Testis (tissue), 3 donors: ENCODE data around the gene IL5. TPM values are rescaled to one million over a fixed set of nuclear protein-coding genes. Genes with fewer than 3 reads are reported as not detected.

Source experiments
- DNase-seq: peaks from one replicate; pipeline ENCODE4 v3.0.0-alpha.2; 2019
- H3K27ac ChIP-seq, 2 donors: fragments of 200-600 bp; sonication (generic); one replicate each; pipeline ENCODE4 v1.5.1; 2019
- H3K27me3 ChIP-seq: fragments of 200-600 bp; sonication (generic); one replicate; pipeline ENCODE4 v1.5.1; 2019
- H3K36me3 ChIP-seq: fragments of 200-600 bp; sonication (generic); one replicate; pipeline ENCODE4 v1.5.1; 2017; ENCODE audit warnings: low read depth; ENCODE audit errors: missing control alignments
- H3K4me1 ChIP-seq: fragments of 200-600 bp; sonication (generic); one replicate; pipeline ENCODE4 v1.5.1; 2019
- H3K4me3 ChIP-seq, 2 donors: fragments of 200-600 bp; sonication (generic); one replicate each; pipeline ENCODE4 v1.5.1; 2017 to 2019
- H3K9me3 ChIP-seq: fragments of 200-600 bp; sonication (generic); one replicate; pipeline ENCODE4 v1.5.1; 2017
- CTCF ChIP-seq, 3 experiments: fragments of 450-650 bp in 2 of 3; fragments of 200-600 bp in 1 of 3; sonication (generic) in 1 of 3; IDR thresholded peaks; one replicate each; pipeline ENCODE4 v1.5.1; 2016 to 2019; ENCODE audit warnings: antibody characterized with exemption in 3 of 3, mild to moderate bottlenecking in 2 of 3, moderate library complexity in 1 of 3
- POLR2A ChIP-seq: fragments of 450-650 bp; IDR thresholded peaks from one replicate; pipeline ENCODE4 v1.6.1; 2017; ENCODE audit warnings: antibody characterized with exemption, mild to moderate bottlenecking, moderate library complexity
- WGBS, 2 donors: methylation state at CpG; one replicate each; pipeline ENCODE4 v1.1.5; 2018; 5-methylcytosine and 5-hydroxymethylcytosine counted together
- intact Hi-C: fragments of 100-400 bp; cut with DNase I; formaldehyde crosslinking; loops from one replicate; pipeline ENCODE4 v1.15.1; 2023; ENCODE audit warnings: low total_unique reads
- polyA plus RNA-seq: library from polyadenylated mRNA; stranded (reverse); fragments of 350-450 nt; fragmentation: Illumina TruSeq; extraction: RNeasy Lipid Tissue Mini Kit (QIAGEN cat#74804); gene quantifications from one replicate; pipeline ENCODE4 v1.2.3, GENCODE V29; 2014; ENCODE audit warnings: low read depth, low replicate concordance; ENCODE audit not compliant: insufficient read depth
- total RNA-seq, 2 donors: library from RNA; depleted of rRNA; stranded (reverse); fragments of >200 nt; gene quantifications; one replicate each; pipeline ENCODE4 v1.2.3, GENCODE V29; 2016

IL5 gene
- total and polyA plus RNA-seq, 3 donors from 2014 or later: 2.2 to 12.4 (median 5.4) TPM

DNA sequence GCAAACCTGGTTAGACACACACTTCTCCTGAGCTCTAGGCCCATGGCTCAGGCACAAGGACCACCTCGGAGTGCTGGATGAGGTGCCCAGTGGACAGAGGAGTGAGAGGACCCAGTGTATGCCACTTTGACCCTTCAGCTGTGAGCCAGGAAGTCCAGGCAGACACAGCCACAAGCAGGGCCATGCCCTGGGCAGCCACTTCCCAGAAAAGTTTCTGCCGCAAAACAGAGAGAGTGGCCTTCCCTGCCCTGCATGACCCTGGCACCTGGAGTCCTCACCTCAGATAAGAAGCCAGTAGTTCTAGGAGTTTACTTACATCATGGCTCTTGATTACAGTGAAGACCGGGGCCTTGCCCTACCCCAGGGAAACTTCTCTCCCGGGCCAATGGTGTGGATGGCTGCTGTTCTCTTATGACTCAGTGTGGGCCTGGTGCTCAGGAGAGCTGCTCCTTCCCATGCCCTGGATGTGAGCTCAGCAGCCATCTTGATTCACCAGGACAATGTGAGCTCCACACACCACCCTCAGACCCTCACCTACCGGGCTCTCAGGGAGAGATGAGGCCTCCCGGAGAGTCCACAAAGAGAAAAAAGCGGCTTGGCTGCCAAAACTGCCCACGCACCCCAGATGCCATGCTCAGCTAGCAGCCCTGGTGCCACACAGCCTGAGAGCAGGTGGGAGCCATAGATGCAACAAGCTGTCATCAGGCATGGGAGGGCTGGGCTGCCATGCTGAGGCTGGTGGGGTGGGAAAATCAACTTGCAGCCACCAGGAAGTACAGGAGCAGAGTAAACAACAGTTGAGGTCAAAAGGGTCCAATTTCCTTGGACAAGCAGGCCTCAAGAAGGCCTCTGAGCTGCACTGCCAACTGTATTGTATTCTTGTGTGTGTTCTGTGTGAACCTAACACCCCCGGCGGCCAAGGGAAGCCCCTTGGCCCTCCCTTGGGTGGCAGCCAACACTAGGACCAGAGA is 41.1 kb downstream of the IL5 start:
- H3K4me1 ChIP-seq: no peaks in the 10 kb centered on the region
- no peaks in the 10 kb centered on the region for H3K9me3 ChIP-seq
- H3K4me3 ChIP-seq: no peak overlapping the region
- H3K27ac ChIP-seq: no peak overlapping the region
- 78 to 81% methylated on average over 7 to 10 of the region's 10 CpGs for WGBS, 2 donors
- TF ChIP-seq CTCF (IDR thresholded peaks at IDR 0.05): no peak
- TF ChIP-seq POLR2A: no peak
- no peaks in the 10 kb centered on the region for H3K36me3 ChIP-seq
- no peak for DNase-seq
- H3K27me3 ChIP-seq: no peaks in the 10 kb centered on the region
- intact Hi-C loops: no loop called here

GRCh38 chr5:132501629-132501956 is 41.7 kb downstream of the IL5 start:
- H3K36me3 ChIP-seq: no peaks in the 10 kb centered on the region
- no peaks in the 10 kb centered on the region for H3K9me3 ChIP-seq
- H3K4me3 ChIP-seq: no peak overlapping the region
- no peaks in the 10 kb centered on the region for H3K4me1 ChIP-seq
- 86 to 90% methylated on average over 3 to 4 of the region's 4 CpGs for WGBS, 2 donors
- intact Hi-C loops: no loop called here
- H3K27ac ChIP-seq: no peak overlapping the region
- H3K27me3 ChIP-seq: no peaks in the 10 kb centered on the region
- no peak for DNase-seq
- TF ChIP-seq CTCF (IDR thresholded peaks at IDR 0.05) (no peak), POLR2A (no peak)

DNA sequence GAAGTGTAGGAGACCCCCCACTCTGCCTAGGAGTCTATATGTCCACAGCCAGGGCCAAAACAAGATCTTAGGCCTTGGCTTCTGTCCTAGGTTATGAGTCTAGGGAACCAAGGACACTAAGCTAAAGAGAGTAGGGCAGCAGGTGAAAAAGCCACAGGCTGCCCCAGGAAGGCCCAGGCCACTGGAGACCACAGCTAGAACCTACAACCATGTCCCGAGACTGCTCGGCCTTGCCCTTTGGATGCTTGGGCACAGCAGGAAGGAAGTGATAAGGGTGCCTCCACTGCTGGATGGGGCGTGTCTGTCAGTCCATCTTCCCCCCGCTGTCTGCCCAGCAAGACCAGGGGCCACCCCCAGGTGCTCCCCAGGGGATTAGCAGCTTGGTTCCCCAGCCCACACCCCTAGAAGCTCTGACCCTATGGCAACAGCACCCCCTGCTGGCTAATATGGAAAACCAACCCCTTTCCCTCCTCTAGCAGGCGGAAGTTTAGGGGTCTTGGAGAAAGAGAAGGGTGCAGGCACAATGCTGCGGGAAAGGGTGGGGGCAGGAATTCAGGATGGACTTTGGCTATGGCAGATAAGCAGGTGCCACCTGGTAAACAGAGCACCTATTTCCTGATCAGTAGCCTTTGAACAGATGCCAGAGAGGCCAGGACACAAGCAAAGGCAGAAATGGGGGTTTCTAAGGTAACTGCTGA is 42.2 kb downstream of the IL5 start:
- no peak for DNase-seq
- Histone ChIP-seq H3K9me3 (no peaks in the 10 kb centered on the region), H3K27ac (no peak overlapping the region), H3K27me3 (no peaks in the 10 kb centered on the region), H3K36me3 (no peaks in the 10 kb centered on the region), H3K4me1 (no peaks in the 10 kb centered on the region), H3K4me3 (no peak overlapping the region)
- 75 to 76% methylated on average over 5 to 6 of the region's 6 CpGs for WGBS, 2 donors
- peak; percentile 72 to 84 (median 79) for TF ChIP-seq CTCF (IDR thresholded peaks at IDR 0.05)
- TF ChIP-seq POLR2A: no peak
- intact Hi-C loops: no loop called here

DNA sequence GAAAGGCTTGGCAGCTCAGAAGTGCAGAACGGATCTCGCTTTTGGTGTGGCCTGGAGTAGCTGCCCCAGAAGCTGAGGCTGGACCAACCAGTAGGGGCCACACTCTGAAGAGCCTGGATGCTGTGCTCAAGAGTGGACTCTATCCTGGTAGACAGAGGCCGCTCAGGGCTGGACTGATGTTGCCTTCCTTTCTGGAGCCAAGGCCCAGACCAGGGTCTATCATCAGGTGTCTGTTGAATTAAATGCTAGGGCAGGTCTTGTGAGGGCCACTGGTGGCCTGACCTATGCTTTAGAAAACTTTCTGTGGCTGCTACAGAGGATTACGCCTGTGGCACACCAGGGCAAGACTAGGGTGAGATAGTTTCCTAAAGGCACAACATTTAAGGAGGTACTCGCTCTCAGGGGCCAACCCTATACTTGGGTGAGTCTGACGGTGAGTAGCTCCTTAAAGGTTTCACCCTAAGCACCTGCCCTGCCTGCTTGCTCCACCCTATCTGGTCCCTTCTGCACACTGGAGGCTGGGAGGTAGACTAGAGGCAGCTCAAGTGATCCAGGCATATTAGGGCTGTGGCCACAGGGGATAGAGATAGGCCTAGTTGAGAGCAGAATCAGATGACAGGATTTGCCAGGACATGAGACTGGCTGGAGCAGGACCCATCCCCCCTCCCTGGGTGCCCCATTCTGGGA is 42.9 kb downstream of the IL5 start:
- Histone ChIP-seq H3K4me3 (no peak overlapping the region), H3K4me1 (peaks cover 4% of the 10 kb centered on the region), H3K36me3 (no peaks in the 10 kb centered on the region), H3K9me3 (no peaks in the 10 kb centered on the region), H3K27me3 (no peaks in the 10 kb centered on the region), H3K27ac (no peak overlapping the region)
- TF ChIP-seq CTCF (IDR thresholded peaks at IDR 0.05): no peak
- no peak for TF ChIP-seq POLR2A
- intact Hi-C loops: no loop called here
- no peak for DNase-seq
- WGBS, 2 donors: 91 to 96% methylated on average over 5 to 6 of the region's 6 CpGs
